Measurements from ENCODE around the gene TAF11. TPM values are rescaled to one million over a fixed set of nuclear protein-coding genes. Genes with fewer than 3 reads are reported as not detected.
A peak's percentile ranks its signal among the peaks of the same experiment; 100 is the strongest.

The TAF11 gene
- polyA plus RNA-seq, 3 donors = 22.9 to 29.9 (median 26.0) TPM

DNA sequence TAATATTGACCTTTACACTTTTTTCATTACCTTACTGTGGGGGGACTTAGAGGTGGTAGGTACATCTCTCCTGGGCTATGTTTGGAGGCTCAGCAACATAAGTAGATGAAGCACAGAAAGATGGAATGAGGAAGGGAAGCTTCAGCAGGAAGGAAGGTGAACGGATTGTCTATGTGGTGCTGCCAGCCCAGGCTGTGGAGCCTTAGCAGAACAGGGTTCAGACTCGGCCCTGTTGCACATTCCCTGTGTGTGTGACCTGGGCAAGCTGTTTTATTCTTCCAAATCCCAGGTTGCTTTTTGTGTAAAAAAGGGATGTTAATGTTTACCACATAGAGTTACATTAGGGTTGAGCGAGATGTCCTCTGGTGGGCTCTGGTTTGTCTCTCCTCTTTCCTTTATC is 42.4 kb upstream of the TAF11 start:
- intact Hi-C loops (cut with micrococcal nuclease) = no loop called here
- Mint-ChIP-seq H3K27ac (peak overlapping the region in 2 of 7 donors; percentile 16 to 78), H3K27me3 (ENCODE audit: low read depth in 3 of 3) (no peaks in the 10 kb centered on the region), H3K36me3 (peaks cover 8 to 17% of the 10 kb centered on the region in 2 donors), H3K9me3 (no peaks in the 10 kb centered on the region), H3K4me3 (no peak overlapping the region), H3K4me1 (peaks cover 27% of the 10 kb centered on the region)
- Histone ChIP-seq H3K9me3 (replicated peaks in 1 of 2; ENCODE audit: control insufficient read depth in 1 of 2, insufficient read depth in 1 of 2, low read length in 2 of 2) (no peaks in the 10 kb centered on the region), H2AFZ (ENCODE audit: insufficient read depth, low read depth, low read length, poor library complexity, severe bottlenecking) (no peak overlapping the region), H3K36me3 (replicated peaks in 1 of 2; ENCODE audit: control insufficient read depth in 1 of 2, insufficient read depth in 2 of 2, low read length in 2 of 2) (no peaks in the 10 kb centered on the region), H3K4me3 (replicated peaks in 1 of 3; ENCODE audit: low read depth in 2 of 3, low read length in 3 of 3) (no peak overlapping the region), H3K27me3 (ENCODE audit: control insufficient read depth in 2 of 2, insufficient read depth in 2 of 2, low read length in 2 of 2) (no peaks in the 10 kb centered on the region), H3K4me2 (replicated peaks; ENCODE audit: extremely low read depth, low read length, poor library complexity, severe bottlenecking) (no peak overlapping the region), H3K4me1 (ENCODE audit: control insufficient read depth in 1 of 2, insufficient read depth in 2 of 2, low read length in 2 of 2) (peaks cover 4 to 8% of the 10 kb centered on the region in 2 donors), H4K20me1 (ENCODE audit: insufficient read depth, low read length) (peaks cover 96% of the 10 kb centered on the region), H3K9ac (ENCODE audit: insufficient read depth, low read length, poor library complexity, severe bottlenecking) (no peak overlapping the region), H3K79me2 (ENCODE audit: insufficient read depth, low read length) (peaks cover 50% of the 10 kb centered on the region), H3K27ac (ENCODE audit: low read depth in 1 of 2, low read length in 2 of 2) (no peak overlapping the region)
- 69% methylated on average over 2 of the region's 3 CpGs for WGBS (ENCODE audit: insufficient coverage)
- no peak for DNase-seq
- TF ChIP-seq, protein P1, sequence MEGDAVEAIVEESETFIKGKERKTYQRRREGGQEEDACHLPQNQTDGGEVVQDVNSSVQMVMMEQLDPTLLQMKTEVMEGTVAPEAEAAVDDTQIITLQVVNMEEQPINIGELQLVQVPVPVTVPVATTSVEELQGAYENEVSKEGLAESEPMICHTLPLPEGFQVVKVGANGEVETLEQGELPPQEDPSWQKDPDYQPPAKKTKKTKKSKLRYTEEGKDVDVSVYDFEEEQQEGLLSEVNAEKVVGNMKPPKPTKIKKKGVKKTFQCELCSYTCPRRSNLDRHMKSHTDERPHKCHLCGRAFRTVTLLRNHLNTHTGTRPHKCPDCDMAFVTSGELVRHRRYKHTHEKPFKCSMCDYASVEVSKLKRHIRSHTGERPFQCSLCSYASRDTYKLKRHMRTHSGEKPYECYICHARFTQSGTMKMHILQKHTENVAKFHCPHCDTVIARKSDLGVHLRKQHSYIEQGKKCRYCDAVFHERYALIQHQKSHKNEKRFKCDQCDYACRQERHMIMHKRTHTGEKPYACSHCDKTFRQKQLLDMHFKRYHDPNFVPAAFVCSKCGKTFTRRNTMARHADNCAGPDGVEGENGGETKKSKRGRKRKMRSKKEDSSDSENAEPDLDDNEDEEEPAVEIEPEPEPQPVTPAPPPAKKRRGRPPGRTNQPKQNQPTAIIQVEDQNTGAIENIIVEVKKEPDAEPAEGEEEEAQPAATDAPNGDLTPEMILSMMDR (IDR thresholded peaks at IDR 0.05) = no peak

DNA sequence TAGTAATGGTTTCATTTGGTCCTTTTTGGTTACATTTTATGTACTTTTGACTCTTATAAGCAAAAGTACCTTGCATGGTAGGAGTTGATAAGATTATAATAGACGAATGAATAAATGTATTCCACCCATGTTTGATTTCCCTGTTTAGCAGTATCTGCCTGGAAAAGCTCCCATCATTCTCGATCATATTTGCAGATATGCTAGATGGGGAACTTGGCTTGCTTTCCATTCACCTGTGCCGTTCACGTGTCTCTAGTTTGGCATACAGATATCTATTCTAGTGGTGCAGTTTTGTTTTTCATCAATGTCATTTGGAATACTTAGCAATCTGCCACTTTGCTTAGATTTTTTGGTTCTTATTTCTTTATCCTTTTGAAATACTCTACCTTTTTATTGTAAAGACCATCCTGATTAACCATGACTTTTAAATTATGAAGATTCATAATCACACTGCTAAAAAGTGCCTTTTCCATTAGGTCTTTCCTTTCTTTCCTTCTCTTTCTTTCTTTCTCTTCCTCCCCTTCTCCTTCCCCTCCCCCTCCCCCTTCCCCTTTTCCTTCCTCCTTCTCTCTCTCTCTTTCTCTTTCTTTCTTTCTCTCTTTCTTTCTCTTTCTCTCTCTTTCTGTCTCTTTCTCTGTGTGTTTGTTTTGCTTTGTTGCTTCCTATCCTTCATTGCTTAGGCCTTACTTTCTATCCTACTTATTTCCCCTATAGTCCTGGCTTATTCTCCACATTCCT is 41.6 kb upstream of the TAF11 start:
- no CpG with 5 or more reads among the region's 4 CpGs for WGBS (ENCODE audit: insufficient coverage)
- H3K79me2 ChIP-seq (ENCODE audit: insufficient read depth, low read length) = peaks cover 46% of the 10 kb centered on the region
- no peak overlapping the region for H3K27ac Mint-ChIP-seq
- H4K20me1 ChIP-seq (ENCODE audit: insufficient read depth, low read length) = peaks cover 94% of the 10 kb centered on the region
- H3K9ac ChIP-seq (ENCODE audit: insufficient read depth, low read length, poor library complexity, severe bottlenecking) = no peak overlapping the region
- no peaks in the 10 kb centered on the region for H3K4me1 ChIP-seq (ENCODE audit: control insufficient read depth in 1 of 2, insufficient read depth in 2 of 2, low read length in 2 of 2)
- H3K9me3 Mint-ChIP-seq = no peaks in the 10 kb centered on the region
- no peak overlapping the region for H3K4me2 ChIP-seq (replicated peaks; ENCODE audit: extremely low read depth, low read length, poor library complexity, severe bottlenecking)
- no peaks in the 10 kb centered on the region for H3K36me3 ChIP-seq (replicated peaks in 1 of 2; ENCODE audit: control insufficient read depth in 1 of 2, insufficient read depth in 2 of 2, low read length in 2 of 2)
- H3K27me3 Mint-ChIP-seq (ENCODE audit: low read depth in 3 of 3) = no peaks in the 10 kb centered on the region
- DNase-seq = no peak
- peaks cover 19% of the 10 kb centered on the region for H3K4me1 Mint-ChIP-seq
- no peak overlapping the region for H3K4me3 Mint-ChIP-seq
- no peaks in the 10 kb centered on the region for H3K27me3 ChIP-seq (ENCODE audit: control insufficient read depth in 2 of 2, insufficient read depth in 2 of 2, low read length in 2 of 2)
- TF ChIP-seq, protein P1 (IDR thresholded peaks at IDR 0.05) = no peak
- intact Hi-C loops (cut with micrococcal nuclease) = no loop called here
- H2AFZ ChIP-seq (ENCODE audit: insufficient read depth, low read depth, low read length, poor library complexity, severe bottlenecking) = no peak overlapping the region
- no peak overlapping the region for H3K4me3 ChIP-seq (replicated peaks in 1 of 3; ENCODE audit: low read depth in 2 of 3, low read length in 3 of 3)
- no peaks in the 10 kb centered on the region for H3K9me3 ChIP-seq (replicated peaks in 1 of 2; ENCODE audit: control insufficient read depth in 1 of 2, insufficient read depth in 1 of 2, low read length in 2 of 2)
- peaks cover 6 to 13% of the 10 kb centered on the region in 2 donors for H3K36me3 Mint-ChIP-seq
- no peak overlapping the region for H3K27ac ChIP-seq (ENCODE audit: low read depth in 1 of 2, low read length in 2 of 2)
